GM19023 (cell line): Measurements from ENCODE around the gene CTTNBP2.
A peak's percentile ranks its signal among the peaks of the same experiment; 100 is the strongest.

Experiments
- ATAC-seq: cut with Tn5 transposase; IDR thresholded peaks from one replicate; pipeline ENCODE4 v1.9.1; 2021; ENCODE audit warnings: mild to moderate bottlenecking, moderate library complexity; ENCODE audit not compliant: unreplicated experiment

The CTTNBP2 gene

GRCh38 chr7:117790251-117790650 lies 83.0 kb downstream of the CTTNBP2 start:
- no peak for ATAC-seq

DNA sequence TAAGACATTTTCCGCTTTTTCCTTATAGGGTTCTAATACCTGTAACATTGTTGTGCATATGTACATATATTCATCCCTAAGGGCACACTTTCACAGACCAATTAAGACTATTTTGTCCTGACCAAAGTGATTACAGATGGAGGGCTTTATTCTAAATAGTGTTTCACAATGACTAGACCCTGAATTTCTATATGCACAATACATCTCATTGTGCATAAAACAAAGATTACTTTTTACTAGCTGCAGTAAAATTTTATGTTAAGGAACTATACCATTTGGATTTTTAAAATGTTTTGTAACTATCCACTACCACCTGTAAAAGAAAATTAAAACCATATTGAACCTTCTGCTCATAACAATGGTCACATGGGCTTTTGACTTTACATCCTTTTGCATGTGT lies 87.8 kb downstream of the CTTNBP2 start:
- no peak for ATAC-seq

DNA sequence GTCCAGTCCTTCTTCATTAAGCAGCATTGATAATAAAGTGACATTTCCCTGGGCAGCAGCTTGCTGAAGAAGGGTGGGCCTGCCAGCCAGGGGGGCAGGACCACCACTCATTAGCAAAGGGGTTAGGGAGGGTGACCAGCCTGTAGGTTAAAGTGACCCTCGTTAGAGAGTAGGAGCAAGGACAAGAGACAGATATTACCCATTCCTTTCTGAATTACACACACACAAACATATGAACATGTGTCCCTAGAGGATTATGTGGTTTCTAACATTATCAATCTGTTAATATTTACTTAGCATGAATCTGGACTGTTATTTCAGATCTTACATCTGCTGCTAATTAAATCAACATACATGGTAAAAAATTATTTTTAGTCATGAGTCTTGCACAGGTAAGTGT lies 88.9 kb downstream of the CTTNBP2 start:
- ATAC-seq, result no peak

DNA sequence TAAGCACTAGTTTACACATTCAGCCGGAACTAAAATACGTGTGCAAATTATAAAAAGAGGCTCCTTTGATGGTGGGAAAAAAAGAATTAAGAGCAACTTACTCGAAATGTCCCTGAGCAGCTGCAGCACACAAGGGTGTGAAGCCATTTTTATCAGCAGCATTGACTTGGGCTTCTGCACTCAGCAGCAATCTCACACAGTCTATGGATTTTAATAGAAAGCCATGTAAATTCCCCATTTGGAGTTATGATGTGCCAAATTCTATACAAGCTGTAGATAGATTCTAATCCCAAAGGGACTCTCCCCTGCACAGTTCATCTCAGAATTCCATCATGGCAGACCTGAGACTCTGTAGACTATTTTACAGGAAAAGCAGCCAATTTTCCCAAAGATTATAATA lies 90.5 kb downstream of the CTTNBP2 start:
- no peak for ATAC-seq

- ATAC-seq, result no peak
Measured at GRCh38 chr7:117781707-117782106, 91.5 kb downstream of the CTTNBP2 start.

GRCh38 chr7:117780832-117781231 lies 92.4 kb downstream of the CTTNBP2 start:
- ATAC-seq, result peak; percentile 79

GRCh38 chr7:117777335-117778142 lies 95.7 kb downstream of the CTTNBP2 start:
- no peak for ATAC-seq

GRCh38 chr7:117776224-117776623 lies 97.0 kb downstream of the CTTNBP2 start:
- ATAC-seq, result no peak

GRCh38 chr7:117775801-117776200 lies 97.4 kb downstream of the CTTNBP2 start:
- no peak for ATAC-seq

- ATAC-seq, result no peak
Measured at GRCh38 chr7:117774943-117775342, 98.3 kb downstream of the CTTNBP2 start.

DNA sequence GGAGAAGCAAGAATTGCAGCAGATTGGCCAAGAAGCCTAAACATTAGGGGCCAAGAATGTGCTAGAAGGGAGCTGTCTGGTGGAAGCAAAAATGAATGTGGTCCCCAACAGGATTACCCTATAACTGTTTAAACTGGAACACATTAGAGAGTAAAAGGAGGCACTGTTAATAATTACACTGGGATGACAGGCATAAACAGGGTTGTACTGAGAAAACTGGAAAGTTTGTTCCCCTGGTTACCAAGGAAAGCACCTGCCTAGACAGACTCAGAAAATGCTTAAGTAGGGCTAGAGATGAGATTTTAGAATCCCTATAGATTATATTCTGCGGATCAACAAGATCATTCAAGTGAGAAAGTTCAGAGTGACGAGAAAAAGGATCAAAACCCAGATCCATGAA lies 100.8 kb downstream of the CTTNBP2 start:
- no peak for ATAC-seq

GRCh38 chr7:117771756-117772155 lies 101.5 kb downstream of the CTTNBP2 start:
- no peak for ATAC-seq

GRCh38 chr7:117769085-117769484 lies 104.2 kb downstream of the CTTNBP2 start:
- no peak for ATAC-seq

- ATAC-seq, result no peak
Measured at GRCh38 chr7:117767951-117768350, 105.3 kb downstream of the CTTNBP2 start.

DNA sequence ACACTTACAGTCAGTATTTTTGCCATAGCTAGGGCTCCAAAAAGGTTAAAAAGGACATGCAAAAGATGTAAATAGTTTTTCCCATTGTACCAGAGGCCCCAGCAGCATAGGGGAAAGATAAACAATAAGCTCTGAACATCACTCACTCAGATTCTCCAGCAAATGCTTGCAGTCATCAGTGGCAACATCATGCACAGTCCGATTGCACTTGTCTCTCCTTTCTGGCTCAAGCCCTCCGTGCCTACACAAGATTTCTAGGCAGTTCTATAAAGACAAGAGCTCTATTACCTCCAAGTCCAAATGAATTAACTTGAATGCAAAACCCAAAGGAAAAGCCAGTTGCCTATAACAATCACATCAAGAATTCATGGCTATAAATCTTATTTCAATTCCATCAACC lies 106.3 kb downstream of the CTTNBP2 start:
- no peak for ATAC-seq

GRCh38 chr7:117764031-117764430 lies 109.2 kb downstream of the CTTNBP2 start:
- ATAC-seq, result no peak

DNA sequence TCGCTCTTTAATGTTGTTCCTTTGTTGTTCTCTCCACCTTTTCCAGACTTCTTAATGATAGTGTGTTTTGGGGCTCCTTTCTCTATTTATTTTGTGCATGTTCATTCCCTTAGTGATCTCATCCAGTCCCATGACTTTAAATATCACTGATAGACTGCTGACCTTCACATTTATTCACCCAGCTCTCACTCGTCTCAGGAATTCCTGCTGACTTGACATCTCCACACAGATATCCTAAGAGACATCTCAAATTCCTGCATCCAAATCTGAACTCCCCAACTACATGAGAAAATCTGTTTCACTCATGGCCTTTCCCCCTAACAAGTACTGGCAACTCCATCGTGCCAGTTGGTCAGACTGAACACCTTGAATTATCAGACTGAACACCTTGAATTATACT lies 111.2 kb downstream of the CTTNBP2 start:
- no peak for ATAC-seq

DNA sequence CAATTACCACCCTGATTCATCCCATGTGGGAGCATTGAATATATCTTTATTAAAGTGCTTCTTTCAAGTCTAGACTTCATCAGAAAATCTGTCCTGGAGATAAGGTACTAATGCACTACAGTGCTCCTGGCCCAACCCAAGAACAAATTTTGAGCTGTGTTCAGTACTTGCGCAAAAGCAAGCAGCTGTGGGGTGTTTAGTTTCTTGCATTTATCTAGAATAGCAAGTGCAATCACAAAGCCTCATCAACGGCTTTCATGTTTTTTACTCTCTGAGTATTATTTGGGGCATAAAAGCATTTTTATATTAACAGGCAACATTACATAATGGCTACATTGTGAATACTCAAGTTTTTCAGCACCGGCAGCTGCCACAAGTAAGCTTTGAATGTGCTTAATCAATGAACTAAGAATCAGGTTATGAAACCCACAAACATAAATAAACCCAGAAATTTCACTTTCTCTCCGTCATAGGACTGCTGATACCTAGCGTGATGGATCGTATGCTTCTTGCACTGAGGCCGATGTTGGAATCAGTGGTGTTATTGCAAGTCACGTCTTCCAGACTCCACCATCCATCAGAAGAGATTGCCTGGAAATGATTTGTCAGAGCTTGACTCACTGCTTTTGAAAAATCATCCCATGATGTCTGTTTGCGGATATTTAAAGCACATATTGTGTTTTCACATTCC lies 113.1 kb downstream of the CTTNBP2 start:
- ATAC-seq, result no peak

DNA sequence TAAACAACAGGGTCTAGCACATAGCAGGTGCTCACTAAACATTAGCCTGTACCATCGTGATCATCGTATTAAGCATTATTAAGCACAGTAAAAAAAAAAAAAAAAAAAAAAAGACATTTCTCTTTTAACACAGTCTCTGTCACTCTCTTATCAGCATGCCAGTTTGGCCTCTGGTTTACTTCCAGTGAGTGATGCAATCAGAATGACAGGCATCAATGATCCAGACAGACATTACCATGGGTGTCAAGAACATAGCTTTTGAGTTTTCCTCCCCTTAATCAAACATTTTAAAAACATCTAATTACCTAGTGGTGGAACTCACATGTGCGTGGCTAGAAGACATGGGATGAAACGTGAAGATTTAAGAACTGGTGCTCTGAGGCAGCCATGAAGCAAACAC lies 115.8 kb downstream of the CTTNBP2 start:
- ATAC-seq, result no peak

GRCh38 chr7:117756586-117757085 lies 116.6 kb downstream of the CTTNBP2 start:
- no peak for ATAC-seq

DNA sequence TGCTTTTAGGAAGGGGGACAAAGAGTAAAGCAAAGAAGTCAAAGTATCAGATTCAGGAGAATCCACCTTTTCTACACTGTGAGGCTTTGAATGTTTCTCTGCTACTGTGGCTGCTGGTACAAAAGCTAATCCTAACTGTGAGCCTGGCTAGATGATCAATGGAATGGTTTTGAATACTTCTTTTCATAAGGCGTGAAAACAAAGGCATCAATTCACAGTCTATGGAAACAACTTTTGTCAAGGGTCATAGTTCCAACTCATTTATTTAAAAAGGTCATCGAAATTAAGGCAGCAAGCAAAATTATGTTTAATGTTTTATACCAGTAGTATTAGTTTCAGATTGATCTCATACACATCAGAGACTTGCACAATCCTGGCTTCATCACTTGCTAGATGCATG lies 118.1 kb downstream of the CTTNBP2 start:
- no peak for ATAC-seq

DNA sequence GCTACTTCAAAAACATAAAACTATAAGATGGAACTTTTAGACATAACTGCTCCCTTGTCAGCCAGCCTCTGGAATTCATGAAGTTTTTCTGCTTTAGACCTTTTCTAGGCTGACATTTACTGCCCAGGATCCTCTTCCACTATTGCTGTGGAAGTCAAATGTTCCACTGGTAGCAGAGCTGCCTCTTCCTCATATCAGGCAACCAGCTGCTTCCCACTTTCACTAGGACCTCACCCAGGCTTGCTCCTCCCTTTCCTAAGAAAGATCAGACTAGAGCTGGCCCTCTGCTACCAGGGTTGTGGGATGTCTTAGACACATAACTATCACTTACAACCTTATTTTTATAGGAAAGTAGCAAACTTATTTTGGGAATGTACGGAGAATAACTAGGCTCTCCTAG lies 121.5 kb downstream of the CTTNBP2 start:
- no peak for ATAC-seq
